HG03095 (cell line): ENCODE results near the gene ATP2A3.

ENCODE experiments used
- ATAC-seq: cut with Tn5 transposase; IDR thresholded peaks from one replicate; pipeline ENCODE4 v1.9.1; 2021; ENCODE audit warnings: moderate library complexity; ENCODE audit not compliant: unreplicated experiment

The ATP2A3 gene

GRCh38 chr17:3964203-3965117 is at the start of gene ATP2A3:
TSS of gene ATP2A3 (minus strand) at chr17:3964437. CDS start at chr17:3964291, 146 bp downstream.
- ATAC-seq, result peak; percentile 1

DNA sequence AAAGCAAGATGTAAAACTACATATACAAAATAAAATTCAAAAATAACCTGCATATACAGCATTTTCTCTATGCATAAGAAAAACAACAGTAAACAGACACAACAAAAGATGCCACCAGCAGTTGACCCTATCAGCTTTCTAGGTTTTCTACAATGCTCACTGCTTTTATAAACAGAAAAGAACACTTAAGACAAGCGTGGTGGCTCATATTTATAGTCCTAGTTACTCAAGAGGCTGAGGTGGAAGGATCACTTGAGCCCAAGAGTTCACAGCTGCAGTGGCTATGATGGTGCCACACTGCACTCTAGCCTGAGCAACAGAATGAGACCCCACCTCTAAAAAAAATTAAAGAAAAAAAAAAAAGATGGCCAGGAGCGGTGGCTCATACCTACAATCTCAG is 46.5 kb upstream of the ATP2A3 start:
- ATAC-seq, result no peak

GRCh38 chr17:4009186-4009785 is 45.0 kb upstream of the ATP2A3 start:
- no peak for ATAC-seq

GRCh38 chr17:4008441-4009185 is 44.4 kb upstream of the ATP2A3 start:
- no peak for ATAC-seq

DNA sequence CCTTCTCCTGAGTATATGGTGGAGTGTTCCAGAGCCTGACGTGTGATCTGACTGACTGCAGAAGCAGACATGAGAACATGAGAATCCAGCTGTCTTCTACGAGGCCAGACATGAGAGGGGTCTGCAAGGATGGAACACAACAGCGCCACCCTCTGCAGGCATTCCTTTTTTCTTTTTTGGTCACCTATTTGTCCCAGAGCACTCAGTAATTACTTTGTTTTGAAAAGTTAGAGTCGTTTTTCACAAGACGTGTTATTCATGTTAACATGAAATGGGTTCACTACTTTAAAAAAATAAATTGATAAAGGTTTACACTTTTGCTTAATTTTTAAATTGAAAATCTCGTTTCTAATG is 43.8 kb upstream of the ATP2A3 start:
- ATAC-seq, result no peak

DNA sequence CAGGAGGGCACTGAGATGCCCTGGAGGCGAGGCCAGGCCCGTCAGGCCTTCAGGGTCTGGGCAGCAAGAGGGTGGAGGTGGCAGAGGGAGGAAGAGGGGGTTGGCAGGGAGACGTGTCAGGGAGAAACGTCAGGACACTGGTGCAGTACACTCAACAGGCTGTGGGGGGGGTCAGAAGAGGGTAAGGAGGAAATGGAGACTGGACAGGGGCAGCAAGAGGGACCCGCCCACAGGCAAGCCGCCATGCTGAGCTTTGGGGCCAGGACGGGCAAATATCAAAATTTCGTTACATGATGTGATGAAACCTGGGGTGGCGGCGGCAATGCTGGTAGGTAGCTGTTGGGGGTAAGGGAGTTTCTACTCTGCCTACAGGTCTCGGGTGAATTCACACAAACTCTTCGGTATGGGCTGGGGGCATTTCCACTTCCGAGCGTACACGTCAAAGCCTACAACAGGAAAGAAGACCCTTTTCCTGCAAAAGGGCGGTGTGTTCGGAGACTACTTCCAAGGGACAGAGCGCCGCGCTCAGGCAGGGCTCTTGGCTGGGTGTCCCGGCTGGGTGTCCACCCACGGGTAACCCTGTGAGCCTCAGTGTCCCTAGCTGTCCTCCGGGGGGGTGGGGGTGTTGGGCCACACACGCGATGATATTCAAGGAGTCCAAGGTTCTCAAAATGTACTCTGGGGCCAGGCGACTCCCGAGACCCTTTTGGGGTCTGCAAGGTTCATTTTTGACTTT is 43.3 kb upstream of the ATP2A3 start:
- no peak for ATAC-seq

DNA sequence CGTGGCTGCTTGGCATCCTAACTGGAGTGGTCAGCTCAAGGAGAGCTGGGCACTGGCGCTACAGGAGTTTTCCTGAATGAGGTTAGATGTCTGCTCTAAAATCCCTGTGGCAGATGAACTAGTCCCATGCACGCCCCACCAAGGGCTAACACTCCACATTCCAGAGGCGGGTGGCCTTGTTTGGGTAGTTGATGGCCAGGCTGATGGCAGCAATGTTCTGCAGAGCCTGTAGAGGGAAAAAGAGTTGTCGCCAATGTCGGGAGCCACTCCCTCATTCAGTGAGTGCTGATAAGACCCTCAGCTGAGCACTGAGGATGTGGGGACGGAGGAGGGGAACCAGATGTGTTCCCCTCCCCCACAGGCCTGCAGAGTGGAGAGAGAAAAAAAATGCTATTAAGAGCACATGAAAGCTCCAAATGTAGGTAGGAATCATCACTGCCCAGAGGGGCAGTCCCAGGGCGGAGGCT is 42.5 kb upstream of the ATP2A3 start:
- ATAC-seq, result no peak

DNA sequence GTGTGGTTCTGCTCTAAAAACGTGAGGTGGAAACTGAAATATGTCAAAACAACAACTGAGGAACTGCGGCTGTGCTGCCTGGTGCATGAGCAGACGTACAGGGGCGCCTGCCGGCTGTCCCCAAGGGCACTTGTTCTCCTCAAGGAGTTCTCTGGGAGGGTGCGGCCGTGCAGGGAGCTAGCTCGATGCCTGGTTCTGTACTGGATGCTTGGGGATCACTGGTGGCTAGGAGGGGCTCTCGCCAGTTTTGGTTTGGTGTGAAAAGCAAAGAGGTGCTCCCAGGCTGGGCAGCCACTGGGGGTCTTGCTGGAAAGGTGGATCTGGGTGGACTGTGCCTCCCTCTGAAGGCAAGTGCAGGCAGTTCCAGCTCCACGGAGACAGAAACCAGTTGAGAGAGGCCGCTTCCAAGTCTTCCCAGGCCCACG is 41.9 kb upstream of the ATP2A3 start:
- ATAC-seq, result no peak

DNA sequence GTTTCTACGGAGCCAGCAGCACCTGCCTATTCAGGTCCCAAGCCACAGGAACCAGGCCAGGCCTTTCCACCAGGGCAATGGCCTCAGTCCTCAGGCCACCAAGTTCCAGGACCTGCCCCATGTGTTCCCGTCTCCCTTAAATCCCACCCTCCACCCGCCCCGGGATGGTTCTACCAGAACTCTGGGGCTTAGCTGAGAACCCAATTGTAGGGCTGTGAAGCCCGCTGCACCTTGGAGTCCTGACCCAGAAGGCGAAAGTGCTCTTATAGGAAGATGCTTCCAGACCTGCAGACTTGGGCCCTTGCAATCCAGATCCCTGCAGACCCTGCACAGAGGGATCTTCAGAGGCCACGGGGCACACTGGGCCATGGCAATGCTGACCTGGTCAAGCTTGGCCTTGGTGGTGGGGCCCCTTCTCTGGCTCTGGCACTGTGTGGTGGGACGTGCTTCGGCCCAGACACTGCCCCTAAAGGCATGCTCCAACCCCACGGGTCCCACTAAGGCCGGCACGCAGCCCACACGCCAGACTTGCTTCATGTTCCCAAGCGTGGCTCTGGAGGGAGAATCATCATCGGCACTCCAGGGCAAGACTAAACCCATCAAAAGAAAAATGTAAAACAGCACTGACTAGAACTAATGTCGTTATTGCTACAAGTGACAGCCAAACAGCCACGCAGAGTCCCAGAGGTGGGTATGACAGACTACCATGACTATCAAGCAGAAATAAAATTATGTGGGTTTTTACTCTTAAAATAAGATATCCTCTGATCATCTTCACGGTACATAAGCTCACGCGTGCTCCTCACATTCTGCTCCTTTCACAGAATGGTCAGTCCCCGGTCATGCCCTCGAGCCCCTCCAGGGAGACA is 41.3 kb upstream of the ATP2A3 start:
- no peak for ATAC-seq

- ATAC-seq, result no peak
Observed at GRCh38 chr17:4004517-4005295, 40.5 kb upstream of the ATP2A3 start.

GRCh38 chr17:4003501-4004421 is 39.5 kb upstream of the ATP2A3 start:
- no peak for ATAC-seq

- ATAC-seq, result no peak
Observed at GRCh38 chr17:4003131-4003500, 38.9 kb upstream of the ATP2A3 start.

DNA sequence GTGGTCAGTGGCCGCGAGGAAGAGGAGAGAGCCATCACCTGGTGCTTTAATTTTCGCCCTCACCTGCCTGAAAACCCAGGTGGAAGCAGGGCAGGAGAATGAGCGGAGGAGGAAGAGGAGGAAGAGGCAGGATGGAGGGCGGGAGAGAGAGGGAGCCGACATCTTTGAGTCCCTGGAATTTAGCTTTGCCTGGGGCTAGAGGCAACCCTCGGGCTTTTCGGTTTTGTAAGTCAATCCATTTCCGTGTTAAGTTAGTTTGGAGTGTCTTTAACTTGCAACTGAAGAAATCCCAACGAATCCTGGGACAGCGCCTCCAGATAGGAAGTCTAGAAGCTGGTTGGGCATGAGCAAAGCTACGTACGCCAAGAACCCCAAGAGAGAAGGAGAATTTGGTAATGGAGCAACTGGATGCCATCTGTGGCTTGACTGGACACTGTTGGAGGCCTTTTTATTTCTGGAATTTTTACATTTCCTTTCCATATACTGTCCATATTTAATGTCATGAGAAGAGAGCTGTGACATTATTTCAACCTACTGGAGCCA is 36.9 kb upstream of the ATP2A3 start:
- ATAC-seq, result no peak

GRCh38 chr17:3998436-3998835 is 34.2 kb upstream of the ATP2A3 start:
- ATAC-seq, result no peak

- no peak for ATAC-seq
Observed at GRCh38 chr17:3995067-3995466, 30.8 kb upstream of the ATP2A3 start.

DNA sequence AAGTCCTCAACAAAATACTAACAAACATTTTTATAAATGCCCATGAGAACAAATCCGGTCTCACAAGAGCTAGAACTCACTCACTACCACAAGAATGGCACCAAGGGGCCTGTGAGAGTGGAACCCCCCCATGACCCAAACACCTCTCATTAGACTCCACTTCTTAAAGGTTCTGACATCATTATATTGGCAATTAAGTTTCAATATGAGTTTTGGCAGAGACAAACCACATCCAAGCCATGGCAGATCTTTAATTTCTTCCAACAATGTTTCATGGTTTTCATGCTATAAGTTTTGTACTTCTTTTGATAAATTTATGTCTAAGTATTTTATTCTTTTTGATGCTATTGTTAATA is 30.0 kb upstream of the ATP2A3 start:
- ATAC-seq, result no peak

- ATAC-seq, result no peak
Observed at GRCh38 chr17:3993493-3994220, 29.4 kb upstream of the ATP2A3 start.
